DND-41 (cell line): ENCODE data around the gene FAM83D.

Experiments
- ATAC-seq: fragments of 200-7000 bp; cut with Tn5 transposase; 3 replicates; pipeline ENCODE4 v1.9.1; 2021; ENCODE audit warnings: low read depth; ENCODE audit not compliant: insufficient read depth
- DNase-seq: peaks from one replicate; pipeline ENCODE4 v3.0.0-alpha.2; 2020
- H2AFZ ChIP-seq: 2 replicates; pipeline ENCODE4 v1.6.0; 2012; ENCODE audit warnings: low read depth, low read length
- H3K27ac ChIP-seq: 2 replicates; pipeline ENCODE4 v1.5.1; 2012; ENCODE audit warnings: low read length, inconsistent platforms
- H3K27me3 ChIP-seq: fragments of 200-600 bp; sonication (generic); 2 replicates; pipeline ENCODE4 v1.6.0; 2012; ENCODE audit warnings: low read length, mild to moderate bottlenecking, inconsistent platforms; ENCODE audit not compliant: insufficient read depth, poor library complexity
- H3K36me3 ChIP-seq: 2 replicates; pipeline ENCODE4 v1.5.1; 2012; ENCODE audit warnings: low read length, inconsistent platforms; ENCODE audit not compliant: insufficient read depth
- H3K4me1 ChIP-seq: 2 replicates; pipeline ENCODE4 v1.5.1; 2012; ENCODE audit warnings: mild to moderate bottlenecking, low read length; ENCODE audit not compliant: insufficient read depth
- H3K4me2 ChIP-seq: 2 replicates; pipeline ENCODE4 v1.6.0; 2012; ENCODE audit warnings: mild to moderate bottlenecking, moderate library complexity, low read length, inconsistent platforms; ENCODE audit not compliant: insufficient read depth
- H3K4me3 ChIP-seq, 2 experiments: fragments of 200-600 bp in 1 of 2; shearing (Covaris generic) in 1 of 2; 2 replicates each; pipeline ENCODE4 v1.5.1; 2012 to 2016; ENCODE audit warnings: inconsistent platforms in 2 of 2, low read length in 2 of 2, mild to moderate bottlenecking in 2 of 2, low read depth in 1 of 2, moderate library complexity in 1 of 2
- H3K79me2 ChIP-seq: 2 replicates; pipeline ENCODE4 v1.6.0; 2012; ENCODE audit warnings: low read length, inconsistent platforms; ENCODE audit not compliant: insufficient read depth
- H3K9ac ChIP-seq: 2 replicates; pipeline ENCODE4 v1.6.0; 2012; ENCODE audit warnings: low read depth, mild to moderate bottlenecking, inconsistent platforms, low read length, moderate library complexity
- H3K9me3 ChIP-seq: 2 replicates; pipeline ENCODE4 v1.5.1; 2012; ENCODE audit warnings: low read length, moderate library complexity, mild to moderate bottlenecking, inconsistent platforms; ENCODE audit not compliant: insufficient read depth, severe bottlenecking
- H4K20me1 ChIP-seq: 2 replicates; pipeline ENCODE4 v1.6.0; 2012; ENCODE audit warnings: low read length; ENCODE audit not compliant: insufficient read depth
- CTCF ChIP-seq: IDR thresholded peaks from 2 replicates; pipeline ENCODE4 v1.5.1; 2012; ENCODE audit warnings: borderline replicate concordance, low read length, moderate library complexity, mild to moderate bottlenecking; ENCODE audit not compliant: poor library complexity, severe bottlenecking; ENCODE audit errors: extremely low read depth
- EZH2 ChIP-seq: IDR thresholded peaks from 3 replicates; pipeline ENCODE4 v1.6.1; 2012; ENCODE audit warnings: borderline replicate concordance, low read depth, mild to moderate bottlenecking, moderate library complexity, low read length, inconsistent platforms; ENCODE audit not compliant: severe bottlenecking

FAM83D gene

GRCh38 chr20:38888059-38888831 is 38.0 kb upstream of the FAM83D start:
- H3K4me2 ChIP-seq = no peak overlapping the region
- no peak overlapping the region for H3K27ac ChIP-seq
- no peaks in the 10 kb centered on the region for H3K9me3 ChIP-seq
- H4K20me1 ChIP-seq = no peaks in the 10 kb centered on the region
- H3K9ac ChIP-seq = no peak overlapping the region
- no peak overlapping the region for H2AFZ ChIP-seq
- TF ChIP-seq EZH2 (no peak), CTCF (no peak)
- no peaks in the 10 kb centered on the region for H3K36me3 ChIP-seq
- H3K79me2 ChIP-seq = no peaks in the 10 kb centered on the region
- DNase-seq (no peak), ATAC-seq (no peak)
- H3K4me1 ChIP-seq = no peaks in the 10 kb centered on the region
- no peaks in the 10 kb centered on the region for H3K27me3 ChIP-seq
- no peak overlapping the region for H3K4me3 ChIP-seq

- 0 out of 2 replicates have a peak, but pooled peaks cover under 1% of the 10 kb centered on the region for H4K20me1 ChIP-seq
- H3K9ac ChIP-seq = no peak overlapping the region
- H3K9me3 ChIP-seq = no peaks in the 10 kb centered on the region
- no peak overlapping the region for H3K4me2 ChIP-seq
- no peaks in the 10 kb centered on the region for H3K79me2 ChIP-seq
- no peak overlapping the region for H2AFZ ChIP-seq
- H3K4me1 ChIP-seq = peaks cover 4% of the 10 kb centered on the region
- no peak overlapping the region for H3K4me3 ChIP-seq
- H3K27ac ChIP-seq = no peak overlapping the region
- no peaks in the 10 kb centered on the region for H3K27me3 ChIP-seq
- no peaks in the 10 kb centered on the region for H3K36me3 ChIP-seq
- TF ChIP-seq EZH2 (no peak), CTCF (no peak)
- no peak for ATAC-seq
- no peak for DNase-seq
Measured at GRCh38 chr20:38889050-38889449, 37.2 kb upstream of the FAM83D start.

GRCh38 chr20:38889792-38890496 is 36.3 kb upstream of the FAM83D start:
- Histone ChIP-seq H3K9ac (no peak overlapping the region), H3K27me3 (no peaks in the 10 kb centered on the region), H3K79me2 (no peaks in the 10 kb centered on the region), H3K36me3 (no peaks in the 10 kb centered on the region), H3K27ac (no peak overlapping the region), H3K9me3 (no peaks in the 10 kb centered on the region), H3K4me1 (peaks cover 8% of the 10 kb centered on the region), H3K4me2 (no peak overlapping the region), H4K20me1 (peaks cover 4% of the 10 kb centered on the region; the same call in 1 of the 2 replicates), H3K4me3 (no peak overlapping the region), H2AFZ (no peak overlapping the region)
- ATAC-seq (no peak), DNase-seq (no peak)
- TF ChIP-seq EZH2 (no peak), CTCF (no peak)
